GM23338 (cell line): Measurements from ENCODE around the gene PARP14. TPM values are rescaled to one million over a fixed set of nuclear protein-coding genes. Genes with fewer than 3 reads are reported as not detected.

Experiments used
- ATAC-seq: fragments of 200-7000 bp; cut with Tn5 transposase; 3 replicates; pipeline ENCODE4 v1.9.1; 2020
- DNase-seq: peaks from one replicate; pipeline ENCODE4 v3.0.0-alpha.2; 2015; ENCODE audit warnings: low spot score
- H2AFZ ChIP-seq: fragments of 200-600 bp; sonication (generic); 2 replicates; pipeline ENCODE4 v1.8.0; 2016; ENCODE audit warnings: antibody characterized with exemption, mild to moderate bottlenecking, moderate library complexity
- H3F3A ChIP-seq: fragments of 200-600 bp; sonication (generic); replicated peaks from 2 replicates; pipeline ENCODE4 v1.8.0; 2017; ENCODE audit warnings: antibody characterized with exemption, mixed run types, low read depth
- H3K27ac ChIP-seq: fragments of 200-600 bp; sonication (generic); 2 replicates; pipeline ENCODE4 v1.6.1; 2016; ENCODE audit warnings: low read depth
- H3K27me3 ChIP-seq: fragments of 200-600 bp; sonication (generic); 2 replicates; pipeline ENCODE4 v1.8.0; 2016; ENCODE audit warnings: mild to moderate bottlenecking, mixed run types, moderate library complexity; ENCODE audit not compliant: insufficient read depth
- H3K36me3 ChIP-seq: fragments of 200-600 bp; sonication (generic); 2 replicates; pipeline ENCODE4 v1.8.0; 2016; ENCODE audit warnings: mild to moderate bottlenecking; ENCODE audit not compliant: insufficient read depth
- H3K4me1 ChIP-seq: fragments of 200-600 bp; sonication (generic); 2 replicates; pipeline ENCODE4 v1.8.0; 2016; ENCODE audit warnings: mild to moderate bottlenecking, moderate library complexity; ENCODE audit not compliant: insufficient read depth
- H3K4me2 ChIP-seq: fragments of 200-600 bp; sonication (generic); 2 replicates; pipeline ENCODE4 v1.7.1; 2017; ENCODE audit warnings: mixed run types
- H3K4me3 ChIP-seq: fragments of 200-600 bp; sonication (generic); 2 replicates; pipeline ENCODE4 v1.6.1; 2016; ENCODE audit warnings: mixed run types
- H3K79me2 ChIP-seq: fragments of 200-600 bp; sonication (generic); replicated peaks from 2 replicates; pipeline ENCODE4 v1.8.0; 2017; ENCODE audit warnings: mild to moderate bottlenecking; ENCODE audit not compliant: insufficient read depth
- H3K9me2 ChIP-seq: fragments of 200-600 bp; sonication (generic); 2 replicates; pipeline ENCODE4 v1.8.0; 2017; ENCODE audit not compliant: insufficient read depth
- H4K20me1 ChIP-seq: fragments of 200-600 bp; sonication (generic); replicated peaks from 2 replicates; pipeline ENCODE4 v1.8.0; 2017; ENCODE audit warnings: mild to moderate bottlenecking; ENCODE audit not compliant: insufficient read depth
- H3K27ac Mint-ChIP-seq: 2 replicates; pipeline ENCODE4 v1.8.0; 2020; ENCODE audit warnings: inconsistent platforms, mild to moderate bottlenecking, moderate library complexity, mixed read lengths
- H3K27me3 Mint-ChIP-seq: 3 replicates; pipeline ENCODE4 v1.8.0; 2022; ENCODE audit warnings: low read depth, mild to moderate bottlenecking, moderate library complexity, mixed read lengths, inconsistent platforms; ENCODE audit not compliant: insufficient read depth, poor library complexity
- H3K36me3 Mint-ChIP-seq: 3 replicates; pipeline ENCODE4 v1.8.0; 2021; ENCODE audit warnings: low read depth, mild to moderate bottlenecking, inconsistent platforms, moderate library complexity, mixed read lengths
- H3K4me1 Mint-ChIP-seq: 3 replicates; pipeline ENCODE4 v1.8.0; 2020; ENCODE audit warnings: mild to moderate bottlenecking, inconsistent platforms, mixed read lengths
- H3K4me3 Mint-ChIP-seq: 3 replicates; pipeline ENCODE4 v1.8.0; 2021; ENCODE audit warnings: moderate library complexity, mild to moderate bottlenecking, inconsistent platforms, mixed read lengths
- H3K9me3 Mint-ChIP-seq: 3 replicates; pipeline ENCODE4 v1.8.0; 2020; ENCODE audit warnings: moderate library complexity, mild to moderate bottlenecking, inconsistent platforms, mixed read lengths
- CREB1 ChIP-seq: fragments of 250-450 bp; sonication (Bioruptor Pico); IDR thresholded peaks from 2 replicates; pipeline ENCODE4 v1.5.0; 2020; ENCODE audit warnings: low read depth, mild to moderate bottlenecking, moderate library complexity
- ETS1 ChIP-seq: IDR thresholded peaks from 2 replicates; pipeline ENCODE4 v1.6.1; 2016; ENCODE audit warnings: antibody characterized with exemption
- EZH2 ChIP-seq: fragments of 200-600 bp; sonication (generic); IDR thresholded peaks from one replicate; pipeline ENCODE4 v1.8.0; 2017; ENCODE audit warnings: antibody characterized with exemption, mild to moderate bottlenecking, low read depth; ENCODE audit not compliant: unreplicated experiment
- EZH2phosphoT487 ChIP-seq: fragments of 200-600 bp; sonication (generic); IDR thresholded peaks from one replicate; pipeline ENCODE4 v1.8.1; 2018; ENCODE audit warnings: antibody characterized with exemption; ENCODE audit not compliant: unreplicated experiment
- JUNB ChIP-seq: IDR thresholded peaks from one replicate; pipeline ENCODE4 v1.6.1; 2016; ENCODE audit warnings: antibody characterized with exemption; ENCODE audit not compliant: unreplicated experiment
- NANOG ChIP-seq: IDR thresholded peaks from 2 replicates; pipeline ENCODE4 v1.6.1; 2016; ENCODE audit warnings: antibody characterized with exemption, borderline replicate concordance
- POLR2AphosphoS5 ChIP-seq: IDR thresholded peaks from 2 replicates; pipeline ENCODE4 v1.6.1; 2016; ENCODE audit warnings: antibody characterized with exemption, low read depth
- STAT1 ChIP-seq: IDR thresholded peaks from one replicate; pipeline ENCODE4 v1.6.1; 2016; ENCODE audit warnings: antibody characterized with exemption; ENCODE audit not compliant: unreplicated experiment
- ZNF114 ChIP-seq: fragments of 250-450 bp; sonication (Bioruptor Pico); IDR thresholded peaks from 2 replicates; pipeline ENCODE4 v1.5.0; 2020; ENCODE audit warnings: mild to moderate bottlenecking, moderate library complexity
- ZNF462 ChIP-seq: fragments of 250-450 bp; sonication (Bioruptor Pico); IDR thresholded peaks from 2 replicates; pipeline ENCODE4 v1.5.0; 2020; ENCODE audit warnings: mild to moderate bottlenecking, moderate library complexity
- polyA plus RNA-seq: library from polyadenylated mRNA; unstranded; fragments of >200 nt; fragmentation: Nextera tagmentation; extraction: Ambion mirVana; gene quantifications from 2 replicates; pipeline ENCODE4 v1.2.1, GENCODE V29; 2016
- total RNA-seq: library from RNA; depleted of rRNA; stranded (reverse); fragments of >200 nt; shearing (Covaris generic); gene quantifications from 2 replicates; pipeline ENCODE4 v1.2.3, GENCODE V29; 2014
- TF ChIP-seq, protein P1 (sequence below): IDR thresholded peaks from one replicate; pipeline ENCODE4 v1.6.1; 2018; ENCODE audit warnings: antibody characterized with exemption; ENCODE audit not compliant: unreplicated experiment

PARP14 gene
- total and polyA plus RNA-seq, 2 experiments from 2014 or later: 7.8 to 26.0 TPM

- Mint-ChIP-seq H3K36me3 (no peaks in the 10 kb centered on the region; the same call in 2 of the 3 replicates), H3K4me1 (no peaks in the 10 kb centered on the region), H3K27ac (no peak overlapping the region), H3K9me3 (peaks cover 7% of the 10 kb centered on the region; the same call in 2 of the 3 replicates), H3K27me3 (no peaks in the 10 kb centered on the region), H3K4me3 (no peak overlapping the region)
- ATAC-seq (no peak), DNase-seq (no peak)
- H3K79me2 ChIP-seq: no peaks in the 10 kb centered on the region
- no peaks in the 10 kb centered on the region for H3F3A ChIP-seq
- no peaks in the 10 kb centered on the region for H4K20me1 ChIP-seq
- no peaks in the 10 kb centered on the region for H3K9me2 ChIP-seq
- H3K4me2 ChIP-seq: no peak overlapping the region
- H2AFZ ChIP-seq: no peak overlapping the region
- TF ChIP-seq ETS1: no peak
- no peak for TF ChIP-seq POLR2AphosphoS5
- TF ChIP-seq CREB1 (CRISPR knock-in tag): no peak
- TF ChIP-seq EZH2phosphoT487: no peak
- no peak for TF ChIP-seq STAT1
- TF ChIP-seq EZH2: no peak
- no peak for TF ChIP-seq JUNB
- TF ChIP-seq ZNF114 (CRISPR knock-in tag): no peak
- TF ChIP-seq NANOG: no peak
- H3K27me3 ChIP-seq: no peaks in the 10 kb centered on the region
- H3K4me1 ChIP-seq: peaks cover 11% of the 10 kb centered on the region; the same call in 1 of the 2 replicates
- H3K4me3 ChIP-seq: no peak overlapping the region
- no peak overlapping the region for H3K27ac ChIP-seq
- no peaks in the 10 kb centered on the region for H3K36me3 ChIP-seq
These were observed 11.5 kb upstream of the PARP14 start for GRCh38 chr3:122668930-122669730.

DNA sequence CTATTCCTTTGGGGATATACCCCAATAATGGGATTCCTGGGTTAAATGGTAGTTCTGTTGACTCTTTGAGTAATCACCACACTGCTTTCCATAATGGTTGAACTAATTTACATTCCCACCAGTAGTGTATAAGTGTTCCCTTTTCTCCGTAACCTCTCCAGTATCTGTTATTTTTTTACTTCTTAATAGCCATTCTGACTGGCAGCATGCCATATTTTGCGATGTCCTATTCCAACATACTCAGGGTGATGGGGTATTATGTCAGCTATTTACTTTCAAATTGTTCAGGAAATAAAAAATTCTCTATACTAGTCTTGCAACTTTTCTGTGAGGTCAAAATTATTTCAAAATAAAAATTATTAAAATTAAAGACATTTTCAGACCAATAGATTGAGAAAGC is 9.1 kb upstream of the PARP14 start:
- ATAC-seq (no peak), DNase-seq (no peak)
- Histone ChIP-seq H3K4me2 (no peak overlapping the region), H4K20me1 (no peaks in the 10 kb centered on the region), H3K27me3 (no peaks in the 10 kb centered on the region), H3F3A (no peaks in the 10 kb centered on the region), H2AFZ (no peak overlapping the region), H3K27ac (no peak overlapping the region), H3K79me2 (no peaks in the 10 kb centered on the region), H3K36me3 (no peaks in the 10 kb centered on the region), H3K4me1 (no peaks in the 10 kb centered on the region), H3K9me2 (no peaks in the 10 kb centered on the region), H3K4me3 (no peak overlapping the region)
- Mint-ChIP-seq H3K27ac (no peak overlapping the region), H3K36me3 (no peaks in the 10 kb centered on the region; the same call in 2 of the 3 replicates), H3K4me1 (no peaks in the 10 kb centered on the region), H3K4me3 (no peak overlapping the region), H3K27me3 (no peaks in the 10 kb centered on the region), H3K9me3 (peaks cover 7% of the 10 kb centered on the region; the same call in 2 of the 3 replicates)
- TF ChIP-seq POLR2AphosphoS5 (no peak), NANOG (no peak), JUNB (no peak), ZNF462 (no peak)
- TF ChIP-seq, protein P1, sequence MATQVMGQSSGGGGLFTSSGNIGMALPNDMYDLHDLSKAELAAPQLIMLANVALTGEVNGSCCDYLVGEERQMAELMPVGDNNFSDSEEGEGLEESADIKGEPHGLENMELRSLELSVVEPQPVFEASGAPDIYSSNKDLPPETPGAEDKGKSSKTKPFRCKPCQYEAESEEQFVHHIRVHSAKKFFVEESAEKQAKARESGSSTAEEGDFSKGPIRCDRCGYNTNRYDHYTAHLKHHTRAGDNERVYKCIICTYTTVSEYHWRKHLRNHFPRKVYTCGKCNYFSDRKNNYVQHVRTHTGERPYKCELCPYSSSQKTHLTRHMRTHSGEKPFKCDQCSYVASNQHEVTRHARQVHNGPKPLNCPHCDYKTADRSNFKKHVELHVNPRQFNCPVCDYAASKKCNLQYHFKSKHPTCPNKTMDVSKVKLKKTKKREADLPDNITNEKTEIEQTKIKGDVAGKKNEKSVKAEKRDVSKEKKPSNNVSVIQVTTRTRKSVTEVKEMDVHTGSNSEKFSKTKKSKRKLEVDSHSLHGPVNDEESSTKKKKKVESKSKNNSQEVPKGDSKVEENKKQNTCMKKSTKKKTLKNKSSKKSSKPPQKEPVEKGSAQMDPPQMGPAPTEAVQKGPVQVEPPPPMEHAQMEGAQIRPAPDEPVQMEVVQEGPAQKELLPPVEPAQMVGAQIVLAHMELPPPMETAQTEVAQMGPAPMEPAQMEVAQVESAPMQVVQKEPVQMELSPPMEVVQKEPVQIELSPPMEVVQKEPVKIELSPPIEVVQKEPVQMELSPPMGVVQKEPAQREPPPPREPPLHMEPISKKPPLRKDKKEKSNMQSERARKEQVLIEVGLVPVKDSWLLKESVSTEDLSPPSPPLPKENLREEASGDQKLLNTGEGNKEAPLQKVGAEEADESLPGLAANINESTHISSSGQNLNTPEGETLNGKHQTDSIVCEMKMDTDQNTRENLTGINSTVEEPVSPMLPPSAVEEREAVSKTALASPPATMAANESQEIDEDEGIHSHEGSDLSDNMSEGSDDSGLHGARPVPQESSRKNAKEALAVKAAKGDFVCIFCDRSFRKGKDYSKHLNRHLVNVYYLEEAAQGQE: no peak
